HTR-8/SVneo (cell line): ENCODE data around the gene ACSS2.

Experiments
- DNase-seq: peaks from one replicate; pipeline ENCODE4 v3.0.0; 2011; ENCODE audit warnings: low spot score, mixed read lengths; ENCODE audit not compliant: insufficient read length
- FAIRE-seq: peaks from 2 replicates; lab custom pipeline; 2011; peaks lifted over from hg19 to GRCh38; lab: Jason Lieb, UNC

The ACSS2 gene

GRCh38 chr20:34943808-34944567 lies 67.6 kb downstream of the ACSS2 start:
- no peak for DNase-seq
- FAIRE-seq = no peak

GRCh38 chr20:34945315-34946077 lies 69.1 kb downstream of the ACSS2 start:
- FAIRE-seq (no peak), DNase-seq (no peak)

DNA sequence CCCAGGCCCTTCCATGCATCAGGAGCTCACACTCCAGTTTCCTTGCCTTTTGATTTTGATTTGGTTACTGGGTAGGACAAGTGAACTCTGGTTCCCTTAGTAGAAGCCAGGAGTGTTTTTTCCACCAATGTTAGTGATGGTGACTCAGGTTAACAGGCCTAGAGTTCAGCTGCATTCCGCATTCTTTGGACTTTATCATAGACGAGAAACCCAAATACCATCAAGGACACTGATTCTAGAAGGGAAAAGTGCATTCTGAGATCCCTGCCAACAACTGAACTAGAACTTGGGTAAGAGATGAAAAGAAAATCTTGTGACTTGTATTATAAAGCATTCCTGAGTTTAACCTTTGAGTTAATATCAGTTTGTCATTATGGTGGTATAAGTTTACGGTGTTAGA lies 70.2 kb downstream of the ACSS2 start:
- no peak for FAIRE-seq
- DNase-seq = no peak

DNA sequence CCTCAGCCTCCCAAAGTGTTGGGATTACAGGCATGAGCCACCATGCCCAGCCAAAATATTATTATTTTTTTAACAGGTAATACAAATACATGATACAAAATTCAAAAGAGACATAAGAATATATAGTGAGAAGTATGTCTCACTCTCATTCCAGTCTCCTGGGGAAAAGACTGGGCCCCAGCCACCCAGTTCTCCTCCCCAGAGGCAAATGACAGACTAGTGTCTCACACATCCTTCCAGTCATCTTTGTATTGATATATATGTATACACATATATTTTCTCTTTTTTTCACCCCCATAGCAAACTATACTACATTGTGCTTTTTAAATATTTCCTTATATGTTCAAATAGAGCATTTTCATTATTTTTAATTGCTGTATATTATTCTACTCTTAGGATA lies 70.9 kb downstream of the ACSS2 start:
- FAIRE-seq (no peak), DNase-seq (no peak)

GRCh38 chr20:34948030-34948429 lies 71.6 kb downstream of the ACSS2 start:
- FAIRE-seq (no peak), DNase-seq (peak; percentile 40)

DNA sequence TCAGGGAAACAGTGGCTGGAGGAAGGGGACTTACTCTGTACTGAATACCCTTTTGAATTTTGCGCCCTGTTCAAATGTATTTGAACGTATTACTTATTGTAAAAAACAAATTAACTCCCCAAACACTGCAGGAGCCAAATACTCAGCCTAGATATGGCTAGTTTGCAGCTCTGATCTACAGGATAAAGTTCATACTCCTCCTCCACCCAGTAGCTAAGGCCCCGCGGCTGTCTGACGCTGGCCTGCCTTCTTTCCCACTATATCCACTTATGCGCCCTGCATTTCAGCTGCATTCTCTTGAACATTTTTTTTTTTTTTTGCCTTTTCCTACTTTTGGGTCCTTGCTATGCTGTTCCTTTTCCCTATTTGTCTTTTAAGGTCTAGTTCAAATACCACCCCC lies 72.7 kb downstream of the ACSS2 start:
- DNase-seq = no peak
- no peak for FAIRE-seq

- no peak for FAIRE-seq
Observed at GRCh38 chr20:34951252-34951651, 74.8 kb downstream of the ACSS2 start.

GRCh38 chr20:34951652-34952051 lies 75.2 kb downstream of the ACSS2 start:
- DNase-seq (no peak), FAIRE-seq (no peak)

More at GRCh38 chr20:34951252-34951651, 74.8 kb downstream of the ACSS2 start:
- no peak for DNase-seq

DNA sequence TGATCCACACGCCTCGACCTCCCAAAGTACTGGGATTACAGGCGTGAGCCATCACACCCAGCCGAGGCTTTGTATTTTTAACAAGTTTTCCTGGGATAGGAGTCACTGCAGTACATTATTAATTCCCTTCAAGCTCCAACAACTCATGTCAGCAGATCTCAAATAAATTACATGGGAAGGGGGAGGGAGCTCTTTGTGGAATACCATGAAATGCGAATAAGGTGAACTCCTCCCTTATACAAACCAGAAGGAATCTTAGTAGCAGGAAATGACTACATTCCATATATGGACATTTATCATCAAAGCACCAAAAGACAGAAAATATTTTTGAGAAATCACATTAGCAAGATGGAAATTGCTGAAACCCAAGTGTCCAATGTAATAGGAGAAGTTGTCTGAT lies 76.3 kb downstream of the ACSS2 start:
- FAIRE-seq (no peak), DNase-seq (no peak)

- FAIRE-seq = no peak
Observed at GRCh38 chr20:34953960-34954359, 77.5 kb downstream of the ACSS2 start.

GRCh38 chr20:34954904-34955230 lies 78.5 kb downstream of the ACSS2 start:
- no peak for DNase-seq
- FAIRE-seq = no peak

More at GRCh38 chr20:34953960-34954359, 77.5 kb downstream of the ACSS2 start:
- no peak for DNase-seq

GRCh38 chr20:34955231-34956040 lies 79.0 kb downstream of the ACSS2 start, which contains the start of the genes GSS and MYH7B:
Gene GSS (minus strand): TSS chr20:34955806. CDS start chr20:34951852, 3,954 bp downstream.
Gene MYH7B (plus strand): TSS chr20:34955868. CDS start chr20:34978006, 22,138 bp downstream.
- peak; percentile 96 for FAIRE-seq

GRCh38 chr20:34956041-34956458 lies 79.6 kb downstream of the ACSS2 start:
- no peak for DNase-seq
- FAIRE-seq = no peak

More at GRCh38 chr20:34955231-34956040, 79.0 kb downstream of the ACSS2 start, which contains the start of the genes GSS and MYH7B:
- DNase-seq = peak; percentile 99

DNA sequence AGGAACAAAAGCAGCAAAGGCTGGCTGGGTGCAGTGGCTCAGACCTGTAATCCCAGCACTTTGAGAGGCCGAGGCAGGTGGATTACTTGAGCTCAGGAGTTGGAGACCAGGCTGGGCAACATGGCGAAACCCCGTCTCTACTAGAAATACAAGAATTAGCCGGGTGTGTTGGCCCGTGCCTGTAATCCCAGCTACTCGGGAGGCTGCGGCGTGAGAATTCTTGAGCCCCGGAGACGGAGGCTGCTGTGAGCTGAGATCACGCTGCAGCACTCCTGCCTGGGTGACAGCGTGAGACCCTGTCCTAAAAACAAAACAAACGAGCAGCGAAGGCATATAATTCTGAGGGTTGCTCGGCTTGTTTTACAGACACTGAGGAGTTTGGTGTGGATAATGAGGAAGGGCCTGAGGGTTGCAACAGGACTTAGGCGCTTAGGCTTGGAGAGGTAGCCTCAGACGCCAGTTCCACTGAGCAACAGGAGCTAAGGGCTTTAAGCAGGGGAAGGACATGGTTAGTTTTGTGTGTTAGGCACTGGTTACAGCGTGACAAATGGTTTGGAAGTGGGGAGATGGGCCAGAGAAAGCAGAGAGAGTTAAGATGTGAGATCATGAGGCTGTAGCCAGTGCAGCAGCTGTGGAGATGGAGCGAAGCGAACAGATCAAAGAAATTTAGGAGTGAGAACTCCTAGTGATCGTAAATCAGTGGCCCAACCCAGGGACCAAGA lies 80.5 kb downstream of the ACSS2 start:
- FAIRE-seq = no peak
- DNase-seq = no peak

- FAIRE-seq (no peak), DNase-seq (no peak)
Observed at GRCh38 chr20:34964486-34964885, 88.1 kb downstream of the ACSS2 start.

GRCh38 chr20:34965051-34965450 lies 88.6 kb downstream of the ACSS2 start:
- no peak for FAIRE-seq
- no peak for DNase-seq

DNA sequence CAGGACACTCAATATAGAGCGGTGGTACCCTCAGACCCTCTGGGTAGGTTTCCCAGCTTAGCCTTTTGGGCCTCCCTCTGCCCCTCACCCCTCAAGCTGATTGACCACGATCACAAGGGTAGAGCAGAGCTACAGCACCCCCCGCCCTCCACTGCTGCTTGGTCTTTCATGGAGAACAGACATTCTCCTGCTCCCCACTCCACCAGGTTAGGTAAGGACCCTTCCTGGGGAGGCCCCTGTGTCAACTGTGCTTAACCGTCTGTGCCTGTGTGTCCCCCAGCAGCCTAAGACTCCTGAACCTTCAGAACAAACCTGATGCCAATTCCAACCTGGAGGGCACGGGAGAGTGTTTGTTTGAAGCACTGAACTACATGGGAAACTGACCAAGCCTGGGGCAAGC lies 91.0 kb downstream of the ACSS2 start:
- no peak for FAIRE-seq
- no peak for DNase-seq

- no peak for FAIRE-seq
- no peak for DNase-seq
Observed at GRCh38 chr20:34968042-34968775, 91.8 kb downstream of the ACSS2 start.

- no peak for DNase-seq
Observed at GRCh38 chr20:34970193-34970840, 93.9 kb downstream of the ACSS2 start.

More at GRCh38 chr20:34970193-34970840, 93.9 kb downstream of the ACSS2 start:
- no peak for FAIRE-seq
